HPDE6-E6E7 (cell line): ENCODE data around the gene DHX9.

Source experiments
- DNase-seq: peaks from one replicate; pipeline ENCODE4 v3.0.0; 2011; ENCODE audit warnings: missing footprints; ENCODE audit errors: extremely low spot score

The DHX9 gene

GRCh38 chr1:182839209-182840066 lies at the start of gene DHX9:
Gene DHX9, plus strand, starts transcription at chr1:182839347. Its CDS starts 3,220 bp downstream, at chr1:182842567.
- peak; percentile 89 for DNase-seq

GRCh38 chr1:182791281-182792179 lies 47.6 kb upstream of the DHX9 start:
- DNase-seq: no peak

GRCh38 chr1:182794091-182794490 lies 45.1 kb upstream of the DHX9 start:
- no peak for DNase-seq

GRCh38 chr1:182794676-182795201 lies 44.4 kb upstream of the DHX9 start:
- no peak for DNase-seq

- peak; percentile 55 for DNase-seq
Measured at GRCh38 chr1:182795563-182796228, 43.5 kb upstream of the DHX9 start.

- DNase-seq: peak; percentile 71
Measured at GRCh38 chr1:182802006-182802803, 36.9 kb upstream of the DHX9 start.

- DNase-seq: no peak
Measured at GRCh38 chr1:182803846-182804245, 35.3 kb upstream of the DHX9 start.

GRCh38 chr1:182806015-182806678 lies 33.0 kb upstream of the DHX9 start:
- DNase-seq: no peak

GRCh38 chr1:182807907-182808306 lies 31.2 kb upstream of the DHX9 start:
- DNase-seq: no peak

- DNase-seq: no peak
Measured at GRCh38 chr1:182809414-182809957, 29.7 kb upstream of the DHX9 start.

- DNase-seq: no peak
Measured at GRCh38 chr1:182811975-182812722, 27.0 kb upstream of the DHX9 start.

GRCh38 chr1:182816863-182817262 lies 22.3 kb upstream of the DHX9 start:
- no peak for DNase-seq

- DNase-seq: no peak
Measured at GRCh38 chr1:182817802-182818201, 21.3 kb upstream of the DHX9 start.

- no peak for DNase-seq
Measured at GRCh38 chr1:182823220-182823619, 15.9 kb upstream of the DHX9 start.

- no peak for DNase-seq
Measured at GRCh38 chr1:182826892-182827291, 12.3 kb upstream of the DHX9 start.

GRCh38 chr1:182829285-182829932 lies 9.7 kb upstream of the DHX9 start:
- DNase-seq: no peak

- peak; percentile 62 for DNase-seq
Measured at GRCh38 chr1:182833271-182833670, 5.9 kb upstream of the DHX9 start.

- DNase-seq: no peak
Measured at GRCh38 chr1:182834326-182834725, 4.8 kb upstream of the DHX9 start.

- DNase-seq: no peak
Measured at GRCh38 chr1:182835806-182836205, 3.3 kb upstream of the DHX9 start.
